H1 (cell line): ENCODE data around the gene ZKSCAN1. TPM values are rescaled to one million over a fixed set of nuclear protein-coding genes. Genes with fewer than 3 reads are reported as not detected.
A peak's percentile ranks its signal among the peaks of the same experiment; 100 is the strongest.

Experiments
- CTCF ChIA-PET: fragments of 300-600 bp; sonication (Branson Sonifier 250); formaldehyde crosslinking; loops from one replicate; lab custom pipeline; 2021; ENCODE audit not compliant: partially characterized antibody; lab: Charles Lee
- POLR2A ChIA-PET: fragments of 300-600 bp; sonication (Branson Sonifier 250); formaldehyde crosslinking; loops from one replicate; lab custom pipeline; 2021; ENCODE audit warnings: inconsistent platforms; ENCODE audit not compliant: partially characterized antibody; lab: Charles Lee
- DNase-seq, 2 experiments: peaks; one replicate each; pipeline versions ENCODE4 v3.0.0 to v3.0.0-alpha.2; 2010 to 2022; ENCODE audit warnings: low spot score in 2 of 2, low read depth in 1 of 2, mixed read lengths in 1 of 2
- FAIRE-seq: peaks from 2 replicates; lab custom pipeline; 2011; peaks lifted over from hg19 to GRCh38; lab: Jason Lieb, UNC
- H2AFZ ChIP-seq: 2 replicates; pipeline ENCODE4 v1.8.1; 2012; ENCODE audit warnings: low read length, inconsistent platforms
- H2AK5ac ChIP-seq: 2 replicates; pipeline ENCODE4 v1.6.1; 2013; ENCODE audit warnings: low read depth, low read length
- H2BK120ac ChIP-seq: replicated peaks from 2 replicates; pipeline ENCODE3; 2013; ENCODE audit warnings: low read depth, low read length, inconsistent platforms
- H2BK12ac ChIP-seq: 2 replicates; pipeline ENCODE4 v1.6.1; 2013; ENCODE audit warnings: low read depth, low read length
- H2BK15ac ChIP-seq: 2 replicates; pipeline ENCODE4 v1.6.1; 2013; ENCODE audit warnings: low read length
- H2BK20ac ChIP-seq: 2 replicates; pipeline ENCODE4 v1.6.1; 2013; ENCODE audit warnings: low read length
- H2BK5ac ChIP-seq: 2 replicates; pipeline ENCODE4 v1.6.1; 2013; ENCODE audit warnings: low read depth, low read length
- H3K14ac ChIP-seq: 2 replicates; pipeline ENCODE4 v1.6.1; 2013; ENCODE audit warnings: inconsistent platforms; ENCODE audit not compliant: insufficient read length
- H3K18ac ChIP-seq: 2 replicates; pipeline ENCODE4 v1.6.1; 2013; ENCODE audit warnings: low read length; ENCODE audit errors: extremely low read depth
- H3K23ac ChIP-seq: 2 replicates; pipeline ENCODE4 v1.6.1; 2013; ENCODE audit warnings: inconsistent platforms; ENCODE audit not compliant: insufficient read length
- H3K23me2 ChIP-seq: 2 replicates; pipeline ENCODE4 v1.6.1; 2013; ENCODE audit warnings: low read depth, low read length
- H3K27ac ChIP-seq: 2 replicates; pipeline ENCODE4 v1.6.1; 2011; ENCODE audit warnings: low read depth, low read length, inconsistent platforms
- H3K27me3 ChIP-seq, 4 experiments: replicated peaks in 1 of 4; 1 replicate in 1 of 4; 2 replicates in 3 of 4; pipeline versions ENCODE4 v1.6.1 to v1.8.1; 2011 to 2013; ENCODE audit warnings: low read length in 3 of 4, mild to moderate bottlenecking in 3 of 4, inconsistent platforms in 2 of 4, mixed read lengths in 2 of 4, moderate library complexity in 1 of 4; ENCODE audit not compliant: control insufficient read depth in 3 of 4, insufficient read depth in 3 of 4; ENCODE audit errors: extremely low read depth in 1 of 4
- H3K36me3 ChIP-seq, 4 experiments: 2 replicates each; pipeline versions ENCODE4 v1.6.1 to v1.8.1; 2011 to 2013; ENCODE audit warnings: mild to moderate bottlenecking in 4 of 4, low read length in 3 of 4, moderate library complexity in 2 of 4, control low read depth in 1 of 4, inconsistent platforms in 1 of 4; ENCODE audit not compliant: insufficient read depth in 4 of 4, control insufficient read depth in 2 of 4
- H3K4ac ChIP-seq: replicated peaks from 2 replicates; pipeline ENCODE3; 2013; ENCODE audit warnings: low read length, low read depth, mixed read lengths, inconsistent platforms; ENCODE audit not compliant: insufficient read length
- H3K4me1 ChIP-seq, 4 experiments: replicated peaks in 1 of 4; 1 replicate in 1 of 4; 2 replicates in 3 of 4; pipeline versions ENCODE4 v1.6.1 to v1.8.1; 2011 to 2013; ENCODE audit warnings: low read length in 3 of 4, inconsistent platforms in 2 of 4, mixed read lengths in 1 of 4; ENCODE audit not compliant: insufficient read depth in 4 of 4, control insufficient read depth in 3 of 4
- H3K4me2 ChIP-seq, 2 experiments: 2 replicates each; pipeline versions ENCODE4 v1.6.1 to v1.8.1; 2011 to 2013; ENCODE audit warnings: low read depth in 2 of 2, low read length in 2 of 2, control low read depth in 1 of 2, inconsistent platforms in 1 of 2, mild to moderate bottlenecking in 1 of 2; ENCODE audit not compliant: insufficient read depth in 1 of 2
- H3K4me3 ChIP-seq, 4 experiments: fragments of 200-600, 300-600 bp in 1 of 4; sonication (generic), shearing (Covaris generic), sonication (Bioruptor Twin) in 1 of 4; 2 replicates each; pipeline versions ENCODE4 v1.5.1 to v1.8.1; 2011 to 2016; ENCODE audit warnings: low read length in 4 of 4, low read depth in 3 of 4, control low read depth in 2 of 4, inconsistent platforms in 2 of 4, mild to moderate bottlenecking in 2 of 4, mixed read lengths in 1 of 4, moderate library complexity in 1 of 4; ENCODE audit not compliant: insufficient read depth in 2 of 4; ENCODE audit errors: extremely low read depth in 1 of 4
- H3K56ac ChIP-seq: replicated peaks from 2 replicates; pipeline ENCODE3; 2013; ENCODE audit warnings: low read depth, mild to moderate bottlenecking, mixed read lengths, low read length, inconsistent platforms; ENCODE audit not compliant: insufficient read length
- H3K79me1 ChIP-seq: 2 replicates; pipeline ENCODE4 v1.6.1; 2013; ENCODE audit warnings: low read depth, low read length, control low read depth
- H3K79me2 ChIP-seq, 2 experiments: 2 replicates each; pipeline versions ENCODE4 v1.6.1 to v1.8.1; 2012 to 2013; ENCODE audit warnings: low read length in 2 of 2, mild to moderate bottlenecking in 2 of 2, inconsistent platforms in 1 of 2; ENCODE audit not compliant: insufficient read depth in 2 of 2, control insufficient read depth in 1 of 2
- H3K9ac ChIP-seq, 4 experiments: replicated peaks in 1 of 4; 1 replicate in 1 of 4; 2 replicates in 3 of 4; pipeline versions ENCODE4 v1.6.1 to v1.8.1; 2011 to 2013; ENCODE audit warnings: low read depth in 3 of 4, low read length in 3 of 4, control low read depth in 2 of 4, mild to moderate bottlenecking in 2 of 4, moderate library complexity in 2 of 4, inconsistent platforms in 1 of 4; ENCODE audit errors: extremely low read depth in 1 of 4
- H3K9me3 ChIP-seq, 2 experiments: 2 replicates each; pipeline versions ENCODE4 v1.6.1 to v1.8.1; 2012 to 2013; ENCODE audit warnings: mild to moderate bottlenecking in 2 of 2, moderate library complexity in 2 of 2, control low read depth in 1 of 2, inconsistent platforms in 1 of 2, low read depth in 1 of 2, low read length in 1 of 2, mixed read lengths in 1 of 2; ENCODE audit not compliant: insufficient read depth in 2 of 2
- H4K20me1 ChIP-seq, 2 experiments: replicated peaks in 1 of 2; 2 replicates each; pipeline versions ENCODE3 to v1.8.1; 2011 to 2013; ENCODE audit warnings: inconsistent platforms in 2 of 2, low read length in 2 of 2, mild to moderate bottlenecking in 1 of 2; ENCODE audit not compliant: insufficient read depth in 2 of 2, control insufficient read depth in 1 of 2
- H4K5ac ChIP-seq: 2 replicates; pipeline ENCODE4 v1.6.1; 2013; ENCODE audit warnings: low read length, low read depth, mixed read lengths, inconsistent platforms; ENCODE audit not compliant: insufficient read length
- H4K8ac ChIP-seq: 2 replicates; pipeline ENCODE4 v1.8.0; 2013; ENCODE audit warnings: mild to moderate bottlenecking, moderate library complexity, low read length, inconsistent platforms; ENCODE audit not compliant: insufficient read depth; ENCODE audit errors: extremely low read depth
- H4K91ac ChIP-seq: replicated peaks from 2 replicates; pipeline ENCODE3; 2013; ENCODE audit warnings: low read length, mixed read lengths, inconsistent platforms; ENCODE audit not compliant: insufficient read length
- BACH1 ChIP-seq: IDR thresholded peaks from 2 replicates; pipeline ENCODE4 v1.6.1; 2012; ENCODE audit warnings: low read length, improper control_type of control experiment
- CTCF ChIP-seq, 3 experiments: IDR thresholded peaks; 1 replicate in 2 of 3; 2 replicates in 1 of 3; pipeline versions ENCODE4 v1.5.1 to v1.6.1; 2011; ENCODE audit warnings: low read length in 3 of 3, mild to moderate bottlenecking in 3 of 3, inconsistent platforms in 2 of 3, low read depth in 1 of 3, moderate library complexity in 1 of 3; ENCODE audit not compliant: insufficient read depth in 1 of 3; ENCODE audit errors: control extremely low read depth in 1 of 3
- RAD21 ChIP-seq, 2 experiments: IDR thresholded peaks in 1 of 2; conservative IDR thresholded peaks in 1 of 2; 2 replicates each; pipeline ENCODE4 v1.6.1; 2011; ENCODE audit warnings: low read depth in 2 of 2, low read length in 2 of 2, improper control_type of control experiment in 1 of 2, inconsistent platforms in 1 of 2, mild to moderate bottlenecking in 1 of 2, moderate library complexity in 1 of 2
- WGBS, 2 experiments: shearing (Covaris generic) in 1 of 2; methylation state at CpG; one replicate each; pipeline versions ENCODE4 v1.1.6 to v1.1.7; 2013 to 2015; ENCODE audit warnings: low lambda C conversion rate in 2 of 2, mixed read lengths in 2 of 2, inconsistent platforms in 1 of 2, low coverage in 1 of 2, missing lambda C conversion rate in 1 of 2; ENCODE audit not compliant: insufficient replicate concordance in 2 of 2, insufficient coverage in 1 of 2, insufficient read length in 1 of 2; ENCODE audit errors: extremely low coverage in 1 of 2, missing lambda C conversion rate in 1 of 2; 5-methylcytosine and 5-hydroxymethylcytosine counted together
- polyA plus RNA-seq, 7 experiments: library from polyadenylated mRNA; depleted of rRNA in 3 of 7; stranded (reverse) in 5 of 7; unstranded in 2 of 7; fragments of >200 nt in 5 of 7; fragments of 200-250 nt in 2 of 7; gene quantifications; 1 replicate in 5 of 7; 2 replicates in 1 of 7; 4 replicates in 1 of 7; pipeline versions ENCODE4 v1.2.1 to v1.2.3, GENCODE V29; 2011 to 2013; ENCODE audit warnings: missing spikeins in 2 of 7, mixed read lengths in 2 of 7
- total RNA-seq: library from RNA; stranded (reverse); fragmentation: NEBNext Ultra II Directional; extraction: Animal tissue kit (Norgen Biotek cat#: 25700); gene quantifications from 2 replicates; pipeline ENCODE4 v1.2.1, GENCODE V29; 2021

Gene ZKSCAN1
- total and polyA plus RNA-seq, 2 of the 8 experiments (the other 6 are each of a cell fraction or from before 2014, with no cell fraction given): 8.2 to 40.6 TPM

- Histone ChIP-seq H3K14ac (no peak overlapping the region), H2BK20ac (no peak overlapping the region), H2AK5ac (no peak overlapping the region), H3K23me2 (no peaks in the 10 kb centered on the region), H4K5ac (no peak overlapping the region), H3K4me3 (no peak overlapping the region), H3K9ac (no peak overlapping the region), H3K23ac (no peak overlapping the region), H4K91ac (no peak overlapping the region), H2BK12ac (no peak overlapping the region), H4K20me1 (no peaks in the 10 kb centered on the region), H3K4me2 (no peak overlapping the region), H3K27me3 (no peaks in the 10 kb centered on the region), H2BK120ac (no peak overlapping the region), H2BK15ac (no peak overlapping the region), H4K8ac (no peak overlapping the region), H2AFZ (no peak overlapping the region), H3K36me3 (peaks cover 29 to 62% (median 49%) of the 10 kb centered on the region in 4 experiments), H3K79me1 (no peaks in the 10 kb centered on the region; the same call in 1 of the 2 replicates), H3K27ac (no peak overlapping the region), H3K9me3 (peaks cover 29 to 30% of the 10 kb centered on the region in 2 experiments), H3K56ac (no peak overlapping the region), H3K4me1 (no peaks in the 10 kb centered on the region), H2BK5ac (no peak overlapping the region), H3K4ac (no peak overlapping the region), H3K18ac (no peak overlapping the region), H3K79me2 (no peaks in the 10 kb centered on the region; a peak in 1 of 4 replicates)
- FAIRE-seq: no peak
- TF ChIP-seq CTCF (IDR thresholded peaks at IDR 0.05; ENCODE audit: control extremely low read depth in 1 of 3, insufficient read depth in 1 of 3, low read depth in 1 of 3, low read length in 3 of 3) (peak; percentile 0 to 23 (median 4); a peak in 3 of 4 replicates), BACH1 (no peak), RAD21 (IDR thresholded peaks at IDR 0.05 in 1 of 2, conservative IDR thresholded peaks at IDR 0.05 in 1 of 2; ENCODE audit: low read depth in 2 of 2, low read length in 2 of 2) (peak in 1 of 2 experiments; percentile 22; a peak in 1 of 4 replicates)
- 89% methylated on average over 7 of the region's 7 CpGs; no CpG with 5 or more reads in 1 of the 2 experiments for WGBS, 2 experiments
- CTCF ChIA-PET: interaction anchor here (0.6 to 1.2 kb wide), 5 partner anchors 9 to 66 kb away, joined by 3 to 5 read pairs (median 3); partner anchors contain the start of gene ZKSCAN1
- POLR2A ChIA-PET: interaction anchor here (0.7 to 19.6 kb wide), 15 partner anchors 8 to 148 kb away, joined by 3 to 294 read pairs (median 4); partner anchors contain the start of genes COPS6, MCM7, TRIM4 and ZNF3
- DNase-seq: no peak
These were observed 51.6 kb downstream of the ZKSCAN1 start for GRCh38 chr7:100066953-100067352.
